ENCODE data around the gene DPYSL3.

- no peak for TF ChIP-seq EZH2 (IDR thresholded peaks at IDR 0.05)
- no peak for TF ChIP-seq POLR2AphosphoS5 (IDR thresholded peaks at IDR 0.05; ENCODE audit: borderline replicate concordance, low read depth, low read length)
These were observed 102.7 kb downstream of the DPYSL3 start for GRCh38 chr5:147407094-147407681.

All from SK-N-MC (cell line).